Esophagus squamous epithelium (tissue), 4 donors: ENCODE measurements around the gene MEF2D.

ENCODE experiments used
- POLR2A ChIP-seq, 4 donors: fragments of 450-650 bp; IDR thresholded peaks; one replicate each; pipeline ENCODE4 v1.6.1; 2017; ENCODE audit warnings: antibody characterized with exemption in 4 of 4, mild to moderate bottlenecking in 4 of 4, moderate library complexity in 3 of 4
- TF ChIP-seq, protein P1 (sequence below), 6 experiments: fragments of 450-650 bp in 4 of 6; fragments of 200-600 bp in 2 of 6; sonication (generic) in 2 of 6; IDR thresholded peaks; one replicate each; pipeline ENCODE4 v1.5.1; 2016 to 2019; ENCODE audit warnings: antibody characterized with exemption in 6 of 6, mild to moderate bottlenecking in 4 of 6, moderate library complexity in 4 of 6

DNA sequence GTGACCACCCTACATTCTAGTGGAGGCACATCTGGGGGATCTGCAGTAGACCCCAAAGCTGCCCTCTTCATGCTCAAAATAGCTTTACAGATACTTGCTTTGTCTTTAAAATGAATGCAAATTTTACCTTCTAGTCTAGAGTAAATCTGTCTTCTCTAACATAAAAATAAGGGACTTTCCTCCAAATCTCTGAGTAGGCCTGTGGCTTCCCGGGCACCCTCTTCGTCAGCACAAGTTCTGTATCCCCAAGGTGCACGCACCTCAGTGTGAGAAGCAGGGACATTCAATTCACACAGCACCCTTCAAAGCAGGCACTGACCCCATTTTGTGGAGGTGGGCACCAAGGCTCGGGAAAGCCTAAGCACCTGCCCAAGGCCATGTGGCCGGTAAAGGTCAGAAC, 19.0 kb downstream of the MEF2D start:
- TF ChIP-seq, protein P1, sequence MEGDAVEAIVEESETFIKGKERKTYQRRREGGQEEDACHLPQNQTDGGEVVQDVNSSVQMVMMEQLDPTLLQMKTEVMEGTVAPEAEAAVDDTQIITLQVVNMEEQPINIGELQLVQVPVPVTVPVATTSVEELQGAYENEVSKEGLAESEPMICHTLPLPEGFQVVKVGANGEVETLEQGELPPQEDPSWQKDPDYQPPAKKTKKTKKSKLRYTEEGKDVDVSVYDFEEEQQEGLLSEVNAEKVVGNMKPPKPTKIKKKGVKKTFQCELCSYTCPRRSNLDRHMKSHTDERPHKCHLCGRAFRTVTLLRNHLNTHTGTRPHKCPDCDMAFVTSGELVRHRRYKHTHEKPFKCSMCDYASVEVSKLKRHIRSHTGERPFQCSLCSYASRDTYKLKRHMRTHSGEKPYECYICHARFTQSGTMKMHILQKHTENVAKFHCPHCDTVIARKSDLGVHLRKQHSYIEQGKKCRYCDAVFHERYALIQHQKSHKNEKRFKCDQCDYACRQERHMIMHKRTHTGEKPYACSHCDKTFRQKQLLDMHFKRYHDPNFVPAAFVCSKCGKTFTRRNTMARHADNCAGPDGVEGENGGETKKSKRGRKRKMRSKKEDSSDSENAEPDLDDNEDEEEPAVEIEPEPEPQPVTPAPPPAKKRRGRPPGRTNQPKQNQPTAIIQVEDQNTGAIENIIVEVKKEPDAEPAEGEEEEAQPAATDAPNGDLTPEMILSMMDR (IDR thresholded peaks at IDR 0.05) = no peak
- no peak for TF ChIP-seq POLR2A (IDR thresholded peaks at IDR 0.05)
